ENCODE results near the gene TBX6. TPM values are rescaled to one million over a fixed set of nuclear protein-coding genes. Genes with fewer than 3 reads are reported as not detected.

Gene TBX6
- total RNA-seq, 1 donor from 2014 or later: 2.7 TPM

DNA sequence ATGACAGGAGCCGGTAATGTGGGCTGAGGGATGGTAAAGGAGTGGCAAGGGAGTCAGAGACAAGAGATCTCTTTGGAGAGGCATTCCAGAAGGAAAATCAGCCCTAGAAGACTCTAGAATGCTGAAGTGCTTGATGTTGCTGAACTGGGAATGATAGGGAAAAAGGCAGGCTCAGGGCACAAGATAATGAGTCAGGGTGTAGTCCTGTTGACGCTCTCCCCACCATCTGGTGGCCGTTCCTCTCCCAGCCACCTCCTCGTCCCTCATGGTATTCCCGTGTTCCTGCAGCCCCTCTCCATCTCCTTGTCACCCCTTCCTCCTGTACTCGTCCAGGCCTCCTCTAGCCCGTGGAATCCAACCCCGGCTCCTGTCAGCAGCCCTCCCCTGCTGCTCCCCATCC, 37.3 kb downstream of the TBX6 start:
- no peak for DNase-seq (ENCODE audit: low spot score in 2 of 2, unreplicated experiment in 2 of 2)
- TF ChIP-seq, protein P1, sequence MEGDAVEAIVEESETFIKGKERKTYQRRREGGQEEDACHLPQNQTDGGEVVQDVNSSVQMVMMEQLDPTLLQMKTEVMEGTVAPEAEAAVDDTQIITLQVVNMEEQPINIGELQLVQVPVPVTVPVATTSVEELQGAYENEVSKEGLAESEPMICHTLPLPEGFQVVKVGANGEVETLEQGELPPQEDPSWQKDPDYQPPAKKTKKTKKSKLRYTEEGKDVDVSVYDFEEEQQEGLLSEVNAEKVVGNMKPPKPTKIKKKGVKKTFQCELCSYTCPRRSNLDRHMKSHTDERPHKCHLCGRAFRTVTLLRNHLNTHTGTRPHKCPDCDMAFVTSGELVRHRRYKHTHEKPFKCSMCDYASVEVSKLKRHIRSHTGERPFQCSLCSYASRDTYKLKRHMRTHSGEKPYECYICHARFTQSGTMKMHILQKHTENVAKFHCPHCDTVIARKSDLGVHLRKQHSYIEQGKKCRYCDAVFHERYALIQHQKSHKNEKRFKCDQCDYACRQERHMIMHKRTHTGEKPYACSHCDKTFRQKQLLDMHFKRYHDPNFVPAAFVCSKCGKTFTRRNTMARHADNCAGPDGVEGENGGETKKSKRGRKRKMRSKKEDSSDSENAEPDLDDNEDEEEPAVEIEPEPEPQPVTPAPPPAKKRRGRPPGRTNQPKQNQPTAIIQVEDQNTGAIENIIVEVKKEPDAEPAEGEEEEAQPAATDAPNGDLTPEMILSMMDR (IDR thresholded peaks at IDR 0.05; ENCODE audit: unreplicated experiment): no peak
- Mint-ChIP-seq H3K27ac (peak overlapping the region; percentile 66), H3K4me3 (peak overlapping the region; percentile 85), H3K9me3 (no peaks in the 10 kb centered on the region), H3K36me3 (peaks cover 3% of the 10 kb centered on the region), H3K27me3 (ENCODE audit: low read depth) (no peaks in the 10 kb centered on the region), H3K4me1 (peaks cover 17% of the 10 kb centered on the region)

DNA sequence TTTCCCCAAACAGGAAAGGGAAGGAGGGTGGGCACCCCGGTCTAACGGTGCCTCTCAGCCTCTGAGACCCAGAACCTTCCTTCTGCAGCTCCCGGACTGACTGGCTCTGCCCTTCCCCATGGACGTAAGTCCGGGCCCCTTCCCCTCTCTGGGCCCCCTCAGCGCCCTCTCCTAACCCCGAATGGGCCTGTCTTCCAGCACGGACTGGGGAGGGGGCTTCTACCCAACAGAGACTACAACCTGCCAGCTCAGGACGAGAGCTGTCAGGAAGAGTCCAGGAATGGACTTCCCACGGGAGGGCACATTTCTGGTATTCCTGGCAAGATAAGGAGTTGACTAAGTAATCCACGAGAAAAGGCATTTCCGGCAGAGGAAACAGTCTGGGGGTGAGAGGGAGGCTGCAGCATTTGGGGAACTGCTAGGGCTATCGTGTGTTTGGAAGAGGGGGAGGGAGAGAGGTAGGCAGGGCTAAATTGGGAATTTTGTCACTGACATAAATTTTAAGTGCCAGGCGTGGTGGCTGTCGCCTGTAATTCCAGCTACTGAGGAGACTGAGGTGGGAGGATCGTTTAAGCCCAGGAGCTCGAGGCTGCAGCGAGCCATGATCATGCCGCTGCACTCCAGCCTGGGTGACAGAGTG, 38.2 kb downstream of the TBX6 start:
- no peak for DNase-seq (ENCODE audit: low spot score in 2 of 2, unreplicated experiment in 2 of 2)
- Mint-ChIP-seq H3K27me3 (ENCODE audit: low read depth) (no peaks in the 10 kb centered on the region), H3K27ac (peak overlapping the region; percentile 92), H3K4me3 (peak overlapping the region; percentile 85), H3K9me3 (no peaks in the 10 kb centered on the region), H3K4me1 (peaks cover 17% of the 10 kb centered on the region), H3K36me3 (no peaks in the 10 kb centered on the region)
- TF ChIP-seq, protein P1 (IDR thresholded peaks at IDR 0.05; ENCODE audit: unreplicated experiment): no peak

DNA sequence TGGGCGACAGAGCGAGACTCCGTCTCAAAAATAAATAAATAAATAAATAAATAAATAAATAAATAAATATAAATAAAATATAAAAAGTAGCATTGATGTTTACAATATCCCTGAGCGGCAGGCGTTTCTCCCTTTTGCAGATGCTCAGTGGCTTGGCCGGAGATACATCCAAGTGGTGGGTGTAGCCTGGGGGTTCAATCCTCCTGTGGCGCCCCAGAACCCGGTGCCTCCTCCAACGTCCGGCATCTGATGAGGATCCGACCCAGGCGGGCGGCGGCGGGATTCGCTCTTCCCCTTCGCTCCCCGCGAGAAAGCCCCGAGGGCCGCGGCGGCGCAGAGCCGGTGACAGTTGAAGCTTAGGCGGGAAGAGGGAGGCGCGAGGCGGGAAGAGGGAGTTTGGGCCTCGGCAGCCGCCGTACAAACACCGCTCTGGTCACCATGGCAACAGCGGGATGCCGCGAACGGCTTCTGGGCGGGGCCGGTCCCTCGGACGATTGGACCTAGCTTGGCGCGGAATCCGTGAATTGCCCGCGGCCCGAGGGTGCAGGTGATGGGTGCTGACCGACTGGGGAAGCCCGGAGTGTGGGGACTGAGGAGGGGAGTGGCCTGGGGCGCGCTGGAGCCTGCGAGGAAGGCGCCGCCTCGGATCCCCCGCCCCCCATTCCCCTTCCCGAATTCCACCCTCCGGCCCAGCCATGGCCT, 38.9 kb downstream of the TBX6 start:
- H3K4me3 Mint-ChIP-seq: peak overlapping the region; percentile 85
- no peaks in the 10 kb centered on the region for H3K9me3 Mint-ChIP-seq
- peak overlapping the region; percentile 79 for H3K27ac Mint-ChIP-seq
- no peaks in the 10 kb centered on the region for H3K27me3 Mint-ChIP-seq (ENCODE audit: low read depth)
- DNase-seq (ENCODE audit: low spot score in 2 of 2, unreplicated experiment in 2 of 2): peak; percentile 84 to 93
- peaks cover 17% of the 10 kb centered on the region for H3K4me1 Mint-ChIP-seq
- no peaks in the 10 kb centered on the region for H3K36me3 Mint-ChIP-seq
- TF ChIP-seq, protein P1 (IDR thresholded peaks at IDR 0.05; ENCODE audit: unreplicated experiment): no peak

DNA sequence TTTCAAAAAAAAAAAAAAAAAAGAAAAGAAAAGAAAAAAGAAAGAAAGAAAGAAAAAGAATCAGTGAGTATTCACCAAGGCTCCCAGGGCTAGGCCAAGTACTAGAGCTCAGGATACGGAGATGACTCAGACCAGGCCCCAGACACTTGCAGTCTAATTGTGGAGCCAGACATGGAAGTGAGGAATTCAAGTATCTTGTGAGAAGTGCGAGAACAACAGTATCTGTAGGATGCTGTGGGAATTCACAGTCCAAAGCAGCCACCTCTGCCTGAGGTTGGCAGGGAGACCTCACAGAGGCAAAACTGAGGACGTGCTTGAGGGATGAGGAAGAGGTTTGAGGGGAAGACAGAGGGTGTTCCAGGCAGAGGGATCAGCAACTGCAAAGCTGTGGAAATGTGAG, 40.2 kb downstream of the TBX6 start:
- H3K9me3 Mint-ChIP-seq: no peaks in the 10 kb centered on the region
- TF ChIP-seq, protein P1 (IDR thresholded peaks at IDR 0.05; ENCODE audit: unreplicated experiment): no peak
- no peaks in the 10 kb centered on the region for H3K36me3 Mint-ChIP-seq

DNA sequence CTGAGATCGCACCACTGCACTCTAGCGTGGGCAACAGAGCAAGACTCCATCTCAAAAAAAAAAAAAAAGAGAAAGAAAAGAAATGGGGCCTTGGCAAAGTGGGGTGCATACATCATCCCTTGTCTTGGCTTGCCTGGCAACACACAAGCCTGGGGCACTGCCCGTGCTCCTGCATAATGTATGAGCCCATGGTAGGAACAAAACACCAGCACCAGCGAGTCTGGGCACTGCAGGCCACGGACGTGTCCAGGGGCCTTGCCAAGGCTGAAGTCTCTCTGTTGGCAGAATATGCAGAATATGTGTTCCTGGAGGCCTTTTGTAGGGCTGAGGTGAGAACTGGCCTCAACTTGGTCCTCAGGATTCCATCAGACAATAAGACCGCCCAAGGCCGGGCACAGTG, 41.9 kb downstream of the TBX6 start:
- no peaks in the 10 kb centered on the region for H3K36me3 Mint-ChIP-seq
- peaks cover 14% of the 10 kb centered on the region for H3K4me1 Mint-ChIP-seq
- peaks cover 2% of the 10 kb centered on the region for H3K27me3 Mint-ChIP-seq (ENCODE audit: low read depth)
- no peak for DNase-seq (ENCODE audit: low spot score in 2 of 2, unreplicated experiment in 2 of 2)
- no peak overlapping the region for H3K27ac Mint-ChIP-seq
- no peak overlapping the region for H3K4me3 Mint-ChIP-seq
- no peaks in the 10 kb centered on the region for H3K9me3 Mint-ChIP-seq
- TF ChIP-seq, protein P1 (IDR thresholded peaks at IDR 0.05; ENCODE audit: unreplicated experiment): no peak

More for the DNA sequence above, 40.2 kb downstream of the TBX6 start:
- Mint-ChIP-seq H3K4me3 (peak overlapping the region; percentile 59), H3K27ac (peak overlapping the region; percentile 75), H3K27me3 (ENCODE audit: low read depth) (no peaks in the 10 kb centered on the region), H3K4me1 (peaks cover 17% of the 10 kb centered on the region)
- no peak for DNase-seq (ENCODE audit: low spot score in 2 of 2, unreplicated experiment in 2 of 2)

Measured in mesothelial cell of epicardium (in vitro differentiated cells).